Kidney epithelial cell (primary cell): ENCODE results near the gene PARP14. TPM values are rescaled to one million over a fixed set of nuclear protein-coding genes. Genes with fewer than 3 reads are reported as not detected.

Experiments
- DNase-seq: peaks from one replicate; pipeline ENCODE4 v3.0.0-alpha.2; 2010; ENCODE audit warnings: low read depth
- H3K27me3 ChIP-seq: 2 replicates; pipeline ENCODE4 v1.6.0; 2011; ENCODE audit warnings: low read length; ENCODE audit not compliant: control insufficient read depth, insufficient read depth
- H3K36me3 ChIP-seq: 2 replicates; pipeline ENCODE4 v1.5.1; 2011; ENCODE audit warnings: low read length; ENCODE audit not compliant: control insufficient read depth, insufficient read depth
- H3K4me3 ChIP-seq: 2 replicates; pipeline ENCODE4 v1.5.1; 2011; ENCODE audit warnings: low read depth, mild to moderate bottlenecking, control low read depth, low read length
- CTCF ChIP-seq: IDR thresholded peaks from 2 replicates; pipeline ENCODE4 v1.5.1; 2011; ENCODE audit warnings: mild to moderate bottlenecking, moderate library complexity, low read length, control low read depth, inconsistent platforms; ENCODE audit not compliant: insufficient read depth, poor library complexity, severe bottlenecking
- total RNA-seq: library from RNA; depleted of rRNA; stranded (reverse); fragments of >200 nt; gene quantifications from 2 replicates; pipeline ENCODE4 v1.2.3, GENCODE V29; 2015

The PARP14 gene
- total RNA-seq, 1 donor from 2014 or later = 46.9 TPM

GRCh38 chr3:122676759-122677158, 3.9 kb upstream of the PARP14 start:
- H3K27me3 ChIP-seq = no peaks in the 10 kb centered on the region
- TF ChIP-seq CTCF = no peak
- no peak for DNase-seq
- H3K4me3 ChIP-seq = no peak overlapping the region
- no peaks in the 10 kb centered on the region for H3K36me3 ChIP-seq

DNA sequence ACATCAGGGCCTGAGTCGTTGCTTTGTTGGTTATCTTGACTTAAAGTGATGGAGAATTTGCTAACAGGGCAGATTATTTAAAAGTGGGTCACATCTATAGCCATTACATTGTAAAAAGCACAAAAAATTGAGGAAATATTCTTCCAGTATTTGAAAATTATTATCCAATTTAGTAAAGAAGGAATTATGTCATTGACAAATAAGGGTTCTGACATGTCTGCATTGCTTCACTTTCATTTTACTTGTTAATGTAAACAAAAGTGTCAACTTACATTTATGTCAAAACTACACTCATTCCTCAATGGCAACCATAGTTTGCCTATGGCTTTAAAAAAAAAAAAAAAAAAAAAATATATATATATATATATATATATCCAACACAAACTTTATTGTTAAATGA, 3.4 kb upstream of the PARP14 start:
- H3K36me3 ChIP-seq = no peaks in the 10 kb centered on the region
- TF ChIP-seq CTCF = no peak
- DNase-seq = no peak
- no peak overlapping the region for H3K4me3 ChIP-seq
- H3K27me3 ChIP-seq = no peaks in the 10 kb centered on the region

- TF ChIP-seq CTCF = no peak
- Histone ChIP-seq H3K27me3 (no peaks in the 10 kb centered on the region), H3K4me3 (no peak overlapping the region), H3K36me3 (no peaks in the 10 kb centered on the region)
- DNase-seq = no peak
Observed at GRCh38 chr3:122678506-122678905, 2.1 kb upstream of the PARP14 start.

GRCh38 chr3:122679085-122679881, 1.4 kb upstream of the PARP14 start:
- Histone ChIP-seq H3K27me3 (no peaks in the 10 kb centered on the region), H3K4me3 (no peak overlapping the region), H3K36me3 (no peaks in the 10 kb centered on the region)
- DNase-seq = peak; percentile 28
- peak; percentile 82 for TF ChIP-seq CTCF

GRCh38 chr3:122679882-122680474, 661 bp upstream of the PARP14 start:
- H3K36me3 ChIP-seq = no peaks in the 10 kb centered on the region
- H3K4me3 ChIP-seq = peak overlapping the region; percentile 66
- H3K27me3 ChIP-seq = no peaks in the 10 kb centered on the region
- TF ChIP-seq CTCF = no peak
- DNase-seq = no peak
